HCT116 (cell line): ENCODE data around the gene LTBP4. TPM values are rescaled to one million over a fixed set of nuclear protein-coding genes. Genes with fewer than 3 reads are reported as not detected.

Experiments used
- ATAC-seq: fragments of 200-7000 bp; cut with Tn5 transposase; 2 replicates; pipeline ENCODE4 v1.9.1; 2020; ENCODE audit warnings: mild to moderate bottlenecking, moderate library complexity
- BruUV-seq: library from RNA; stranded (reverse); fragments of 400-500 nt; replicated peaks from 2 replicates; lab custom pipeline; 2021; lab: Mats Ljungman, UMichigan
- CTCF ChIA-PET: fragments of 300-600 bp; sonication (Branson Sonifier 250); formaldehyde crosslinking; loops from one replicate; lab custom pipeline; 2021; ENCODE audit warnings: antibody characterized with exemption; lab: Charles Lee
- POLR2A ChIA-PET: fragments of 300-600, 350-600 bp; sonication (Branson Sonifier 250); formaldehyde crosslinking; loops from one replicate; lab custom pipeline; 2021; ENCODE audit warnings: antibody characterized with exemption; lab: Charles Lee
- RAD21 ChIA-PET, 2 experiments: fragments of 300-600 bp; sonication (Branson Sonifier 250); formaldehyde crosslinking; loops; one replicate each; lab custom pipeline; 2023; ENCODE audit warnings: low total read pairs in 2 of 2; ENCODE audit not compliant: uncharacterized antibody in 2 of 2, unreplicated experiment in 2 of 2, low non-redundant PET in 1 of 2; lab: Charles Lee
- DNase-seq: peaks from one replicate; pipeline ENCODE4 v3.0.0-alpha.2; 2010; ENCODE audit warnings: low read depth, low spot score
- H2AFZ ChIP-seq: fragments of 200-600 bp; shearing (Covaris generic), sonication (generic); 2 replicates; pipeline ENCODE4 v1.6.1; 2017; ENCODE audit warnings: low read depth, mixed run types, mixed read lengths, antibody characterized with exemption, low read length; ENCODE audit not compliant: poor library complexity, severe bottlenecking
- H3K27ac ChIP-seq: 2 replicates; pipeline ENCODE4 v1.5.1; 2012; ENCODE audit warnings: low read depth, low read length
- H3K27me3 ChIP-seq: fragments of 200-600 bp; sonication (generic); 2 replicates; pipeline ENCODE4 v1.6.1; 2016; ENCODE audit warnings: mixed run types, low read length, mixed read lengths; ENCODE audit not compliant: insufficient read depth
- H3K36me3 ChIP-seq, 2 experiments: fragments of 200-500 bp in 1 of 2; fragments of 200-600 bp in 1 of 2; sonication (Bioruptor generic) in 1 of 2; sonication (generic) in 1 of 2; 2 replicates each; pipeline versions ENCODE4 v1.5.1 to v1.6.1; 2014 to 2016; ENCODE audit warnings: low read length in 2 of 2, inconsistent platforms in 1 of 2, mixed read lengths in 1 of 2, mixed run types in 1 of 2; ENCODE audit not compliant: insufficient read depth in 2 of 2, control insufficient read depth in 1 of 2
- H3K4me1 ChIP-seq, 2 experiments: fragments of 200-600 bp in 1 of 2; sonication (generic) in 1 of 2; 2 replicates each; pipeline versions ENCODE4 v1.5.1 to v1.6.1; 2012 to 2017; ENCODE audit warnings: low read length in 2 of 2, inconsistent platforms in 1 of 2, mild to moderate bottlenecking in 1 of 2, mixed read lengths in 1 of 2, mixed run types in 1 of 2, moderate library complexity in 1 of 2; ENCODE audit not compliant: insufficient read depth in 2 of 2, control insufficient read depth in 1 of 2
- H3K4me2 ChIP-seq: fragments of 200-600 bp; sonication (generic); 2 replicates; pipeline ENCODE4 v1.6.1; 2017; ENCODE audit warnings: mixed run types, low read length, mixed read lengths
- H3K4me3 ChIP-seq, 2 experiments: fragments of 200-600 bp in 1 of 2; sonication (generic) in 1 of 2; replicated peaks in 1 of 2; 2 replicates each; pipeline ENCODE4 v1.5.1; 2011 to 2016; ENCODE audit warnings: low read length in 2 of 2, control low read depth in 1 of 2, low read depth in 1 of 2, mild to moderate bottlenecking in 1 of 2, mixed read lengths in 1 of 2, mixed run types in 1 of 2
- H3K79me2 ChIP-seq: fragments of 200-600 bp; sonication (generic); 2 replicates; pipeline ENCODE4 v1.6.1; 2017; ENCODE audit warnings: mild to moderate bottlenecking, mixed run types, low read length, moderate library complexity, mixed read lengths; ENCODE audit not compliant: insufficient read depth
- H3K9ac ChIP-seq: fragments of 200-600 bp; sonication (generic); 2 replicates; pipeline ENCODE4 v1.6.1; 2016; ENCODE audit warnings: low read length, mixed read lengths
- H3K9me2 ChIP-seq: fragments of 200-600 bp; sonication (generic), shearing (Covaris generic); 2 replicates; pipeline ENCODE4 v1.6.1; 2017; ENCODE audit warnings: mixed run types, mild to moderate bottlenecking, moderate library complexity; ENCODE audit not compliant: insufficient read depth
- H3K9me3 ChIP-seq, 2 experiments: fragments of 200-500 bp in 1 of 2; fragments of 200-600 bp in 1 of 2; sonication (Bioruptor generic) in 1 of 2; sonication (generic) in 1 of 2; 2 replicates each; pipeline ENCODE4 v1.6.1; 2014 to 2017; ENCODE audit warnings: low read length in 2 of 2, mixed read lengths in 2 of 2, inconsistent platforms in 1 of 2, low read depth in 1 of 2, mild to moderate bottlenecking in 1 of 2, mixed run types in 1 of 2, moderate library complexity in 1 of 2; ENCODE audit not compliant: control insufficient read depth in 1 of 2, insufficient read depth in 1 of 2
- H4K20me1 ChIP-seq: fragments of 200-600 bp; sonication (generic), shearing (Covaris generic); 2 replicates; pipeline ENCODE4 v1.6.1; 2017; ENCODE audit warnings: mixed run types, mild to moderate bottlenecking, moderate library complexity; ENCODE audit not compliant: insufficient read depth
- EZH2 ChIP-seq: fragments of 200-600 bp; sonication (generic); IDR thresholded peaks from 2 replicates; pipeline ENCODE4 v1.6.1; 2017; ENCODE audit warnings: antibody characterized with exemption, mixed run types
- MAX ChIP-seq: IDR thresholded peaks from 2 replicates; pipeline ENCODE4 v1.6.1; 2012
- POLR2AphosphoS5 ChIP-seq: IDR thresholded peaks from 2 replicates; pipeline ENCODE4 v1.6.1; 2011; ENCODE audit warnings: mild to moderate bottlenecking, low read depth, low read length, moderate library complexity
- SIN3A ChIP-seq: IDR thresholded peaks from 2 replicates; pipeline ENCODE4 v1.6.1; 2012; ENCODE audit warnings: low read depth
- SP1 ChIP-seq: IDR thresholded peaks from 2 replicates; pipeline ENCODE4 v1.6.1; 2012; ENCODE audit warnings: low read depth
- intact Hi-C: fragments of 100-400 bp; cut with micrococcal nuclease; formaldehyde crosslinking; loops from 2 replicates; pipeline ENCODE4 v1.10.0; 2022
- total RNA-seq: library from RNA; stranded (reverse); gene quantifications from one replicate; pipeline ENCODE4 v1.2.1, GENCODE V29; 2021; ENCODE audit not compliant: unreplicated experiment
- TF ChIP-seq, protein P1 (sequence below), 3 experiments: fragments of 200-600 bp in 1 of 3; sonication (generic) in 1 of 3; IDR thresholded peaks in 2 of 3; conservative IDR thresholded peaks in 1 of 3; 2 replicates each; pipeline ENCODE4 v1.5.1; 2012 to 2017; ENCODE audit warnings: low read depth in 2 of 3, low read length in 2 of 3, antibody characterized with exemption in 1 of 3, borderline replicate concordance in 1 of 3, control low read depth in 1 of 3, mild to moderate bottlenecking in 1 of 3, mixed read lengths in 1 of 3, mixed run types in 1 of 3, moderate library complexity in 1 of 3; ENCODE audit not compliant: insufficient read depth in 1 of 3

The LTBP4 gene
- total RNA-seq, 1 experiment from 2014 or later: 310 TPM

DNA sequence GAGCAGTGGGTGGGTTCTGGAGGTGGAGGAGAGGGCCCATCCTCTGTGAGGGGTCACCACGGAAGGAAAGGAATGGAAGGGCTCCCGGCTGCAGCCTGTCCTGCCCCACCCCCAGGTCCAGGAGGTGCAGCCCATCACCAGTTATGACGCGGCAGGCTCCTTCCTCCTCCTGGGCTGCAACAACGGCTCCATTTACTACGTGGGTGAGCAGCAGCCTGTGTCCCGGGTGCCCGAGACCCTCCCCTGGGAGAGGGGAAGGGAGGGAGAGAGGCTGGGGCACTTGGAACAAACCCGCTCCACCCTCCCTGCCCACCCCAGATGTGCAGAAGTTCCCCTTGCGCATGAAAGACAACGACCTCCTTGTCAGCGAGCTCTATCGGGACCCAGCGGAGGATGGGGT is 17.9 kb upstream of the LTBP4 start:
- Histone ChIP-seq H3K27ac (no peak overlapping the region), H3K36me3 (peaks cover 15 to 20% of the 10 kb centered on the region in 2 experiments; a peak in 3 of 4 replicates), H3K9me2 (no peaks in the 10 kb centered on the region), H3K4me1 (peaks cover 3 to 23% of the 10 kb centered on the region in 2 experiments), H3K4me2 (no peak overlapping the region), H3K9me3 (no peaks in the 10 kb centered on the region), H3K27me3 (no peaks in the 10 kb centered on the region), H3K4me3 (no peak overlapping the region), H4K20me1 (no peaks in the 10 kb centered on the region), H2AFZ (no peak overlapping the region), H3K9ac (no peak overlapping the region), H3K79me2 (peaks cover 1% of the 10 kb centered on the region; the same call in 1 of the 2 replicates)
- no peak for ATAC-seq
- intact Hi-C loops: no loop called here
- RAD21 ChIA-PET: no interaction called here
- POLR2A ChIA-PET: no interaction called here
- no peak for DNase-seq
- BruUV-seq: no TSS peak
- CTCF ChIA-PET: interaction anchor here (0.8 kb wide), 1 partner anchor 150 kb away, joined by 3 read pairs; no protein-coding TSS in a partner anchor
- TF ChIP-seq EZH2 (no peak), MAX (no peak)

GRCh38 chr19:40584007-40584406 is 17.2 kb upstream of the LTBP4 start:
- ChIA-PET RAD21 (no interaction called here), POLR2A (no interaction called here), CTCF (interaction anchor here (0.8 kb wide), 1 partner anchor 151 kb away, joined by 3 read pairs; no protein-coding TSS in a partner anchor)
- H3K79me2 ChIP-seq: no peaks in the 10 kb centered on the region
- H3K27me3 ChIP-seq: no peaks in the 10 kb centered on the region
- peaks cover 15 to 20% of the 10 kb centered on the region in 2 experiments; a peak in 3 of 4 replicates for H3K36me3 ChIP-seq
- no peak overlapping the region for H3K9ac ChIP-seq
- DNase-seq (no peak), ATAC-seq (peak; percentile 71)
- BruUV-seq: no TSS peak
- no peaks in the 10 kb centered on the region for H3K9me3 ChIP-seq
- H3K4me1 ChIP-seq: peaks cover 10 to 26% of the 10 kb centered on the region in 2 experiments
- TF ChIP-seq SIN3A (no peak), SP1 (no peak), POLR2AphosphoS5 (no peak), MAX (no peak)
- TF ChIP-seq, protein P1, sequence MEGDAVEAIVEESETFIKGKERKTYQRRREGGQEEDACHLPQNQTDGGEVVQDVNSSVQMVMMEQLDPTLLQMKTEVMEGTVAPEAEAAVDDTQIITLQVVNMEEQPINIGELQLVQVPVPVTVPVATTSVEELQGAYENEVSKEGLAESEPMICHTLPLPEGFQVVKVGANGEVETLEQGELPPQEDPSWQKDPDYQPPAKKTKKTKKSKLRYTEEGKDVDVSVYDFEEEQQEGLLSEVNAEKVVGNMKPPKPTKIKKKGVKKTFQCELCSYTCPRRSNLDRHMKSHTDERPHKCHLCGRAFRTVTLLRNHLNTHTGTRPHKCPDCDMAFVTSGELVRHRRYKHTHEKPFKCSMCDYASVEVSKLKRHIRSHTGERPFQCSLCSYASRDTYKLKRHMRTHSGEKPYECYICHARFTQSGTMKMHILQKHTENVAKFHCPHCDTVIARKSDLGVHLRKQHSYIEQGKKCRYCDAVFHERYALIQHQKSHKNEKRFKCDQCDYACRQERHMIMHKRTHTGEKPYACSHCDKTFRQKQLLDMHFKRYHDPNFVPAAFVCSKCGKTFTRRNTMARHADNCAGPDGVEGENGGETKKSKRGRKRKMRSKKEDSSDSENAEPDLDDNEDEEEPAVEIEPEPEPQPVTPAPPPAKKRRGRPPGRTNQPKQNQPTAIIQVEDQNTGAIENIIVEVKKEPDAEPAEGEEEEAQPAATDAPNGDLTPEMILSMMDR (IDR thresholded peaks at IDR 0.05 in 2 of 3, conservative IDR thresholded peaks at IDR 0.05 in 1 of 3; ENCODE audit: borderline replicate concordance in 1 of 3, insufficient read depth in 1 of 3, low read depth in 2 of 3, low read length in 2 of 3): peak in 2 of 3 experiments; percentile 61 to 70; a peak in 5 of 6 replicates
- no peak overlapping the region for H3K4me3 ChIP-seq
- intact Hi-C loops: no loop called here
- no peak overlapping the region for H3K4me2 ChIP-seq
- H4K20me1 ChIP-seq: no peaks in the 10 kb centered on the region
- H2AFZ ChIP-seq: no peak overlapping the region
- no peak overlapping the region for H3K27ac ChIP-seq
- H3K9me2 ChIP-seq: no peaks in the 10 kb centered on the region
